B cell (primary cell): Measurements from ENCODE around the gene RPLP1. TPM values are rescaled to one million over a fixed set of nuclear protein-coding genes. Genes with fewer than 3 reads are reported as not detected.

Experiments used
- ATAC-seq: fragments of 200-7000 bp; cut with Tn5 transposase; one replicate; pipeline ENCODE4 v1.10.0; 2021; ENCODE audit warnings: low read depth, mild to moderate bottlenecking, moderate number of reproducible peaks, moderate library complexity
- CTCF ChIA-PET: fragments of 350-600 bp; sonication (Branson Sonifier 250); formaldehyde crosslinking; loops from one replicate; lab custom pipeline; 2021; ENCODE audit warnings: antibody characterized with exemption, inconsistent platforms; lab: Charles Lee
- POLR2A ChIA-PET: fragments of 350-600 bp; sonication (Branson Sonifier 250); formaldehyde crosslinking; loops from one replicate; lab custom pipeline; 2021; ENCODE audit warnings: antibody characterized with exemption; lab: Charles Lee
- DNase-seq: peaks from one replicate; pipeline ENCODE4 v3.0.0; 2013
- H2AFZ ChIP-seq: 2 replicates; pipeline ENCODE4 v1.6.1; 2012; ENCODE audit warnings: mild to moderate bottlenecking, low read depth, low read length; ENCODE audit not compliant: insufficient read depth, poor library complexity, severe bottlenecking
- H3K27ac ChIP-seq, 2 donors: 1 replicate in 1 of 2; 2 replicates in 1 of 2; pipeline ENCODE4 v1.5.1; 2012 to 2013; ENCODE audit warnings: low read length in 2 of 2, mild to moderate bottlenecking in 2 of 2, moderate library complexity in 1 of 2
- H3K27me3 ChIP-seq, 4 experiments: fragments of 200-600 bp in 1 of 4; sonication (generic) in 1 of 4; replicated peaks in 1 of 4; 1 replicate in 2 of 4; 2 replicates in 2 of 4; pipeline versions ENCODE4 v1.6.1 to v1.7.0; 2013 to 2016; ENCODE audit warnings: low read length in 3 of 4, mild to moderate bottlenecking in 2 of 4, mixed read lengths in 1 of 4, moderate library complexity in 1 of 4; ENCODE audit not compliant: insufficient read depth in 4 of 4, control insufficient read depth in 3 of 4; ENCODE audit errors: control extremely low read depth in 1 of 4
- H3K36me3 ChIP-seq, 2 experiments: replicated peaks in 1 of 2; 1 replicate in 1 of 2; 2 replicates in 1 of 2; pipeline versions ENCODE4 v1.6.1 to v1.7.1; 2013; ENCODE audit warnings: low read length in 1 of 2; ENCODE audit not compliant: insufficient read depth in 2 of 2, control insufficient read depth in 1 of 2; ENCODE audit errors: control extremely low read depth in 1 of 2, extremely low read depth in 1 of 2
- H3K4me1 ChIP-seq, 2 donors: fragments of 200-600 bp in 1 of 2; sonication (generic) in 1 of 2; 1 replicate in 1 of 2; 2 replicates in 1 of 2; pipeline versions ENCODE4 v1.5.1 to v1.6.1; 2013 to 2017; ENCODE audit warnings: low read length in 2 of 2; ENCODE audit not compliant: control insufficient read depth in 2 of 2, insufficient read depth in 2 of 2
- H3K4me2 ChIP-seq: replicated peaks from 2 replicates; pipeline ENCODE3; 2012; ENCODE audit warnings: mild to moderate bottlenecking, low read depth, low read length; ENCODE audit not compliant: poor library complexity, severe bottlenecking
- H3K4me3 ChIP-seq, 5 experiments: fragments of 200-600 bp in 1 of 5; sonication (generic) in 1 of 5; 1 replicate in 3 of 5; 2 replicates in 2 of 5; pipeline versions ENCODE4 v1.5.1 to v1.7.0; 2011 to 2016; ENCODE audit warnings: low read length in 4 of 5, mild to moderate bottlenecking in 4 of 5, low read depth in 2 of 5, control low read depth in 1 of 5, moderate library complexity in 1 of 5; ENCODE audit not compliant: insufficient read depth in 1 of 5; ENCODE audit errors: control extremely low read depth in 1 of 5, extremely low read depth in 1 of 5
- H3K79me2 ChIP-seq: fragments of 200-600 bp; sonication (generic); one replicate; pipeline ENCODE4 v1.6.0; 2016; ENCODE audit warnings: low read length; ENCODE audit not compliant: control insufficient read depth, insufficient read depth
- H3K9ac ChIP-seq: fragments of 200-600 bp; sonication (generic); 2 replicates; pipeline ENCODE4 v1.6.1; 2017; ENCODE audit warnings: mild to moderate bottlenecking, low read length, moderate library complexity
- H3K9me3 ChIP-seq, 3 donors: one replicate each; pipeline versions ENCODE4 v1.6.1 to v1.7.1; 2013; ENCODE audit warnings: low read length in 2 of 3; ENCODE audit not compliant: control insufficient read depth in 2 of 3, insufficient read depth in 1 of 3; ENCODE audit errors: control extremely low read depth in 1 of 3
- H4K20me1 ChIP-seq: 2 replicates; pipeline ENCODE4 v1.6.0; 2012; ENCODE audit warnings: mild to moderate bottlenecking, low read length; ENCODE audit not compliant: insufficient read depth, control insufficient read depth, poor library complexity, severe bottlenecking
- H3K27ac Mint-ChIP-seq: one replicate; pipeline ENCODE4 v1.8.0; 2021; ENCODE audit warnings: mixed read lengths
- H3K27me3 Mint-ChIP-seq: one replicate; pipeline ENCODE4 v1.8.0; 2021; ENCODE audit warnings: mixed read lengths
- H3K4me1 Mint-ChIP-seq: one replicate; pipeline ENCODE4 v1.8.0; 2021; ENCODE audit warnings: mixed read lengths
- H3K4me3 Mint-ChIP-seq: one replicate; pipeline ENCODE4 v1.8.0; 2021; ENCODE audit warnings: mixed read lengths
- H3K9me3 Mint-ChIP-seq: one replicate; pipeline ENCODE4 v1.8.0; 2022; ENCODE audit warnings: mixed read lengths; ENCODE audit not compliant: insufficient read depth
- CTCF ChIP-seq: fragments of 200-600 bp; IDR thresholded peaks from one replicate; pipeline ENCODE4 v1.8.0; 2022; ENCODE audit warnings: antibody characterized with exemption, mild to moderate bottlenecking
- EZH2 ChIP-seq: IDR thresholded peaks from 2 replicates; pipeline ENCODE4 v1.6.1; 2012; ENCODE audit warnings: borderline replicate concordance, low read depth, mild to moderate bottlenecking, moderate library complexity, low read length; ENCODE audit not compliant: insufficient read depth, poor library complexity, severe bottlenecking
- WGBS: methylation state at CpG from one replicate; pipeline ENCODE4 v1.1.5; 2013; ENCODE audit warnings: missing lambda C conversion rate; ENCODE audit not compliant: insufficient coverage; 5-methylcytosine and 5-hydroxymethylcytosine counted together
- intact Hi-C: fragments of 100-400 bp; cut with micrococcal nuclease; formaldehyde crosslinking; loops from one replicate; pipeline ENCODE4 v1.10.0; 2022
- polyA plus RNA-seq: library from polyadenylated mRNA; depleted of rRNA; stranded (reverse); fragments of >200 nt; gene quantifications from 2 replicates; pipeline ENCODE4 v1.2.3, GENCODE V29; 2012
- total RNA-seq, 2 donors: library from RNA; stranded (reverse); fragments of 120-200 nt in 1 of 2; gene quantifications; 1 replicate in 1 of 2; 2 replicates in 1 of 2; pipeline versions ENCODE4 v1.2.3 to v1.2.4, GENCODE V29; 2013 to 2022

Gene RPLP1
- total and polyA plus RNA-seq, 2 donors (not counting 1 experiment from before 2014, with no cell fraction given), result 2,373 to 2,470 TPM

- no peaks in the 10 kb centered on the region for H4K20me1 ChIP-seq
- no peak overlapping the region for H3K4me2 ChIP-seq
- Mint-ChIP-seq H3K27me3 (no peaks in the 10 kb centered on the region), H3K4me3 (no peak overlapping the region), H3K9me3 (no peaks in the 10 kb centered on the region), H3K4me1 (peaks cover 15% of the 10 kb centered on the region), H3K27ac (no peak overlapping the region)
- H3K27me3 ChIP-seq, result no peaks in the 10 kb centered on the region
- ChIA-PET CTCF (interaction anchor here (0.7 to 0.9 kb wide), 3 partner anchors 30 to 1054 kb away, joined by 3 read pairs; no protein-coding TSS in a partner anchor), POLR2A (no interaction called here)
- 71% methylated on average over 2 of the region's 4 CpGs for WGBS
- TF ChIP-seq EZH2 (no peak), CTCF (no peak)
- H3K27ac ChIP-seq, result no peak overlapping the region
- intact Hi-C loops, result no loop called here
- no peaks in the 10 kb centered on the region for H3K79me2 ChIP-seq
- H3K36me3 ChIP-seq, result no peaks in the 10 kb centered on the region
- H3K9ac ChIP-seq, result no peak overlapping the region
- peaks cover 13 to 16% of the 10 kb centered on the region in 2 donors for H3K4me1 ChIP-seq
- H3K9me3 ChIP-seq, result no peaks in the 10 kb centered on the region
- H2AFZ ChIP-seq, result no peak overlapping the region
- DNase-seq, result no peak
- no peak for ATAC-seq
- no peak overlapping the region for H3K4me3 ChIP-seq
Measured at GRCh38 chr15:69439623-69440022, 13.0 kb upstream of the RPLP1 start.

- peak; percentile 94 for ATAC-seq
- peak; percentile 71 for DNase-seq
- Histone ChIP-seq H4K20me1 (no peaks in the 10 kb centered on the region), H3K36me3 (no peaks in the 10 kb centered on the region), H3K4me3 (peak overlapping the region in 1 of 5 experiments; percentile 31), H3K9me3 (no peaks in the 10 kb centered on the region), H3K27ac (peak overlapping the region; percentile 56 to 74), H3K4me1 (peaks cover 13 to 16% of the 10 kb centered on the region in 2 donors), H3K9ac (no peak overlapping the region), H3K27me3 (no peaks in the 10 kb centered on the region), H3K79me2 (no peaks in the 10 kb centered on the region), H2AFZ (peak overlapping the region; percentile 64), H3K4me2 (peak overlapping the region; percentile 60)
- peaks cover 19% of the 10 kb centered on the region for H3K4me1 Mint-ChIP-seq
- WGBS, result 20% methylated on average over 1 of the region's 5 CpGs
- intact Hi-C loops, result loop anchor here (1.0 kb wide), 1 partner anchor 9 kb away; the partner anchor contains the start of gene RPLP1
- no peaks in the 10 kb centered on the region for H3K27me3 Mint-ChIP-seq
- no peaks in the 10 kb centered on the region for H3K9me3 Mint-ChIP-seq
- H3K4me3 Mint-ChIP-seq, result peak overlapping the region; percentile 65
- ChIA-PET CTCF (interaction anchor here (0.7 to 1.1 kb wide), 4 partner anchors 9 to 1084 kb away, joined by 3 read pairs; no protein-coding TSS in a partner anchor), POLR2A (interaction anchor here (0.6 to 1.4 kb wide), 3 partner anchors 10 to 47 kb away, joined by 3 to 22 read pairs (median 5); partner anchors contain the start of gene RPLP1)
- no peak for TF ChIP-seq CTCF
- TF ChIP-seq EZH2, result no peak
- H3K27ac Mint-ChIP-seq, result peak overlapping the region; percentile 85
Measured at GRCh38 chr15:69443032-69443611, 9.5 kb upstream of the RPLP1 start.
